HEK293 (cell line): ENCODE data around the gene IL1RAPL1.

Source experiments
- CTCF ChIA-PET: fragments of 350-600 bp; formaldehyde crosslinking; extraction: SDS; loops from one replicate; lab custom pipeline; 2021; ENCODE audit warnings: antibody characterized with exemption; lab: Yijun Ruan, JAX
- POLR2A ChIA-PET: fragments of 300-600 bp; formaldehyde crosslinking; extraction: SDS; loops from one replicate; lab custom pipeline; 2020; ENCODE audit warnings: antibody characterized with exemption, inconsistent platforms; lab: Yijun Ruan, JAX
- H3K27ac ChIP-seq: fragments of 200-500 bp; sonication (Bioruptor generic); 2 replicates; pipeline ENCODE4 v1.5.1; 2014; ENCODE audit warnings: low read depth, low read length, control low read depth, inconsistent platforms; ENCODE audit errors: extremely low read depth
- H3K36me3 ChIP-seq, 2 experiments: fragments of 200-500 bp in 1 of 2; sonication (Bioruptor generic) in 1 of 2; 1 replicate in 1 of 2; 2 replicates in 1 of 2; pipeline ENCODE4 v1.5.1; 2014 to 2017; ENCODE audit warnings: inconsistent platforms in 2 of 2, low read length in 2 of 2; ENCODE audit not compliant: control insufficient read depth in 2 of 2, insufficient read depth in 1 of 2
- H3K4me1 ChIP-seq: fragments of 200-500 bp; sonication (Bioruptor generic); 2 replicates; pipeline ENCODE4 v1.5.1; 2014; ENCODE audit warnings: mild to moderate bottlenecking, low read length, inconsistent platforms; ENCODE audit not compliant: control insufficient read depth, insufficient read depth
- H3K4me3 ChIP-seq: 2 replicates; pipeline ENCODE4 v1.5.1; 2011; ENCODE audit warnings: low read depth, mild to moderate bottlenecking, control low read depth, low read length, moderate library complexity
- H3K9me3 ChIP-seq: fragments of 200-500 bp; sonication (Bioruptor generic); 2 replicates; pipeline ENCODE4 v1.5.1; 2014; ENCODE audit warnings: low read depth, low read length, inconsistent platforms; ENCODE audit not compliant: control insufficient read depth, insufficient read depth
- BCL11A ChIP-seq: fragments of 450-650 bp; formaldehyde crosslinking; IDR thresholded peaks from 2 replicates; pipeline ENCODE4 v1.5.1; 2016; ENCODE audit warnings: low read depth, missing biosample characterization, missing genetic modification characterization
- MYNN ChIP-seq: fragments of 450-650 bp; formaldehyde crosslinking; IDR thresholded peaks from 2 replicates; pipeline ENCODE4 v1.5.1; 2016; ENCODE audit warnings: missing biosample characterization, missing genetic modification characterization, borderline replicate concordance
- ZBTB17 ChIP-seq: fragments of 450-650 bp; formaldehyde crosslinking; IDR thresholded peaks from 2 replicates; pipeline ENCODE4 v1.5.1; 2016; ENCODE audit warnings: missing biosample characterization, missing genetic modification characterization
- ZNF114 ChIP-seq: fragments of 450-650 bp; formaldehyde crosslinking; IDR thresholded peaks from 2 replicates; pipeline ENCODE4 v1.5.0; 2017; ENCODE audit warnings: missing biosample characterization, missing genetic modification characterization
- ZNF157 ChIP-seq: fragments of 450-650 bp; formaldehyde crosslinking; IDR thresholded peaks from 2 replicates; pipeline ENCODE4 v1.5.1; 2016; ENCODE audit warnings: missing biosample characterization, missing genetic modification characterization
- ZNF174 ChIP-seq: fragments of 450-650 bp; formaldehyde crosslinking; IDR thresholded peaks from 2 replicates; pipeline ENCODE4 v1.5.0; 2017; ENCODE audit warnings: missing biosample characterization, mild to moderate bottlenecking, missing genetic modification characterization
- ZNF404 ChIP-seq: fragments of 450-650 bp; formaldehyde crosslinking; IDR thresholded peaks from 2 replicates; pipeline ENCODE4 v1.5.1; 2017; ENCODE audit warnings: missing biosample characterization, missing genetic modification characterization
- ZNF48 ChIP-seq: fragments of 450-650 bp; formaldehyde crosslinking; IDR thresholded peaks from 2 replicates; pipeline ENCODE4 v1.5.1; 2016; ENCODE audit warnings: missing biosample characterization, missing genetic modification characterization
- ZNF510 ChIP-seq: fragments of 450-650 bp; formaldehyde crosslinking; IDR thresholded peaks from 2 replicates; pipeline ENCODE4 v1.5.1; 2018; ENCODE audit warnings: mild to moderate bottlenecking, missing genetic modification characterization, missing biosample characterization; ENCODE audit not compliant: insufficient replicate concordance
- ZNF626 ChIP-seq: fragments of 450-650 bp; sonication (Bioruptor Pico); formaldehyde crosslinking; IDR thresholded peaks from 2 replicates; pipeline ENCODE4 v1.5.1; 2018; ENCODE audit warnings: missing biosample characterization, missing genetic modification characterization, inconsistent platforms
- TF ChIP-seq, protein P1 (sequence below): fragments of 450-650 bp; formaldehyde crosslinking; IDR thresholded peaks from 2 replicates; pipeline ENCODE4 v1.5.1; 2016; ENCODE audit warnings: missing biosample characterization, missing genetic modification characterization
- TF ChIP-seq, protein P2 (sequence below): fragments of 450-650 bp; formaldehyde crosslinking; IDR thresholded peaks from 2 replicates; pipeline ENCODE4 v1.5.1; 2016; ENCODE audit warnings: missing biosample characterization, missing genetic modification characterization
- TF ChIP-seq, protein P3 (sequence below): fragments of 450-650 bp; formaldehyde crosslinking; IDR thresholded peaks from 2 replicates; pipeline ENCODE4 v1.5.1; 2016; ENCODE audit warnings: missing biosample characterization, missing genetic modification characterization
- TF ChIP-seq, protein P4 (sequence below): fragments of 450-650 bp; formaldehyde crosslinking; IDR thresholded peaks from 2 replicates; pipeline ENCODE4 v1.5.1; 2016; ENCODE audit warnings: missing biosample characterization, missing genetic modification characterization
- TF ChIP-seq, protein P5 (sequence below): fragments of 450-650 bp; formaldehyde crosslinking; IDR thresholded peaks from 2 replicates; pipeline ENCODE4 v1.5.1; 2016; ENCODE audit warnings: missing biosample characterization, missing genetic modification characterization
- TF ChIP-seq, protein P6 (sequence below): fragments of 450-650 bp; formaldehyde crosslinking; IDR thresholded peaks from 2 replicates; pipeline ENCODE4 v1.5.1; 2016; ENCODE audit warnings: missing biosample characterization, missing genetic modification characterization
- TF ChIP-seq, protein P7 (sequence below): fragments of 450-650 bp; formaldehyde crosslinking; IDR thresholded peaks from 2 replicates; pipeline ENCODE4 v1.5.1; 2017; ENCODE audit warnings: missing biosample characterization, missing genetic modification characterization
- TF ChIP-seq, protein P8 (sequence below): fragments of 450-650 bp; formaldehyde crosslinking; IDR thresholded peaks from 2 replicates; pipeline ENCODE4 v1.5.1; 2016; ENCODE audit warnings: missing biosample characterization, missing genetic modification characterization

The IL1RAPL1 gene

DNA sequence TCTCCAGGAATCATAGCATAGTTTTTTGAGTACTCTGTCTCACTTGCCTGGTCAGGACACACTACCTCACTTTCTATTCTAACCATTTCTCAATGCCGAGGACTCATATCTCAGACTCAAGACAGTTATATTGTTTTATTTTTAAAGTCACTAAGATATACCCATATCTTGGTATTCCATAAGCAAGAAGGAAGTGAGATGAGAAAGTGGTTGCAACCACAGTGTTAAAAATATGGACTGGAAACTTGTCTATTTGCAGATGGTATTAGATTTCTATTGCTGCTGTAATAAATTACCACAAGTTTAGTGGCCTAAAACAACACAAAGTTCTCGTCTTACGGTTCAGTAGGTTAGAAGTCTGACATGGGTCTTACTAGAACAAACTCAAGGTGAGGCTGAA lies 1283.4 kb downstream of the IL1RAPL1 start:
- POLR2A ChIA-PET, result no interaction called here
- H3K27ac ChIP-seq, result no peak overlapping the region
- H3K4me3 ChIP-seq, result no peak overlapping the region
- no peaks in the 10 kb centered on the region for H3K9me3 ChIP-seq
- H3K4me1 ChIP-seq, result no peaks in the 10 kb centered on the region
- no peak for TF ChIP-seq ZNF48 (tag by site-specific recombination)
- TF ChIP-seq ZNF626 (tag by site-specific recombination), result no peak
- TF ChIP-seq, protein P1, sequence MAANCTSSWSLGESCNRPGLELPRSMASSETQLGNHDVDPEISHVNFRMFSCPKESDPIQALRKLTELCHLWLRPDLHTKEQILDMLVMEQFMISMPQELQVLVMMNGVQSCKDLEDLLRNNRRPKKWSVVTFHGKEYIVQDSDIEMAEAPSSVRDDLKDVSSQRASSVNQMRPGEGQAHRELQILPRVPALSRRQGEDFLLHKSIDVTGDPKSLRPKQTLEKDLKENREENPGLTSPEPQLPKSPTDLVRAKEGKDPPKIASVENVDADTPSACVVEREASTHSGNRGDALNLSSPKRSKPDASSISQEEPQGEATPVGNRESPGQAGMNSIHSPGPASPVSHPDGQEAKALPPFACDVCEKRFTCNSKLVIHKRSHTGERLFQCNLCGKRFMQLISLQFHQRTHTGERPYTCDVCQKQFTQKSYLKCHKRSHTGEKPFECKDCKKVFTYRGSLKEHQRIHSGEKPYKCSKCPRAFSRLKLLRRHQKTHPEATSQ (tag by site-specific recombination), result no peak
- TF ChIP-seq, protein P2, sequence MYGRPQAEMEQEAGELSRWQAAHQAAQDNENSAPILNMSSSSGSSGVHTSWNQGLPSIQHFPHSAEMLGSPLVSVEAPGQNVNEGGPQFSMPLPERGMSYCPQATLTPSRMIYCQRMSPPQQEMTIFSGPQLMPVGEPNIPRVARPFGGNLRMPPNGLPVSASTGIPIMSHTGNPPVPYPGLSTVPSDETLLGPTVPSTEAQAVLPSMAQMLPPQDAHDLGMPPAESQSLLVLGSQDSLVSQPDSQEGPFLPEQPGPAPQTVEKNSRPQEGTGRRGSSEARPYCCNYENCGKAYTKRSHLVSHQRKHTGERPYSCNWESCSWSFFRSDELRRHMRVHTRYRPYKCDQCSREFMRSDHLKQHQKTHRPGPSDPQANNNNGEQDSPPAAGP (tag by site-specific recombination), result no peak
- TF ChIP-seq, protein P3, sequence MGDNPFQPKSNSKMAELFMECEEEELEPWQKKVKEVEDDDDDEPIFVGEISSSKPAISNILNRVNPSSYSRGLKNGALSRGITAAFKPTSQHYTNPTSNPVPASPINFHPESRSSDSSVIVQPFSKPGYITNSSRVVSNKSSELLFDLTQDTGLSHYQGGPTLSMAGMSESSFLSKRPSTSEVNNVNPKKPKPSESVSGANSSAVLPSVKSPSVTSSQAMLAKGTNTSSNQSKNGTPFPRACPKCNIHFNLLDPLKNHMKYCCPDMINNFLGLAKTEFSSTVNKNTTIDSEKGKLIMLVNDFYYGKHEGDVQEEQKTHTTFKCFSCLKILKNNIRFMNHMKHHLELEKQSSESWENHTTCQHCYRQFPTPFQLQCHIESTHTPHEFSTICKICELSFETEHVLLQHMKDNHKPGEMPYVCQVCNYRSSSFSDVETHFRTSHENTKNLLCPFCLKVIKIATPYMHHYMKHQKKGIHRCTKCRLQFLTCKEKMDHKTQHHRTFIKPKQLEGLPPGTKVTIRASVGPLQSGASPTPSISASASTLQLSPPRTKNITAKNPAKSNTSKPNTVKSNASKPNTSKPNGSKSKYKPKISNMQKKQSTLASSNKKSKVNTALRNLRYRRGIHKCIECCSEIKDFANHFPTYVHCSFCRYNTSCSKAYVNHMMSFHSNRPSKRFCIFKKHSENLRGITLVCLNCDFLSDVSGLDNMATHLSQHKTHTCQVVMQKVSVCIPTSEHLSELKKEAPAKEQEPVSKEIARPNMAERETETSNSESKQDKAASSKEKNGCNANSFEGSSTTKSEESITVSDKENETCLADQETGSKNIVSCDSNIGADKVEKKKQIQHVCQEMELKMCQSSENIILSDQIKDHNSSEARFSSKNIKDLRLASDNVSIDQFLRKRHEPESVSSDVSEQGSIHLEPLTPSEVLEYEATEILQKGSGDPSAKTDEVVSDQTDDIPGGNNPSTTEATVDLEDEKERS, result no peak
- CTCF ChIA-PET, result no interaction called here
- no peaks in the 10 kb centered on the region for H3K36me3 ChIP-seq

DNA sequence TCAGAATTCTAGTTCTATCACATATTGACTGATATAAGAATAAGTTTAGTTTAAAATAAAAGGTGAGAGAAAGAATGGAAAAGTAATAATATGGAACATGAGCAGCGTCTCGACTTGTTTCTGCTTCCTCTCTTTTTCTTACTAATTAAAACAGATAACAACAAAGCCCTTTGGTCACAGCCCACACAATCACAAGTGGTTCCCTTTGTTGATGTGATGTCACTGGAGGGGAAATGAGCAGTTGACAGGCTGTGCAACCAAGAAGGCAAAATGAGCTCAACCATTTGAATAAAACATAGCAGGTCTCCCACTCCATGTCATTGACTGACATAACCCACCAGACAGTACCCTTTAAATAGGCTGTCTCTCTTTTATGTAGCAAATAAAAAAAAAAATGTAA lies 1285.6 kb downstream of the IL1RAPL1 start:
- H3K4me1 ChIP-seq, result no peaks in the 10 kb centered on the region
- no peak overlapping the region for H3K27ac ChIP-seq
- no peaks in the 10 kb centered on the region for H3K36me3 ChIP-seq
- no peaks in the 10 kb centered on the region for H3K9me3 ChIP-seq
- ChIA-PET POLR2A (no interaction called here), CTCF (no interaction called here)
- no peak overlapping the region for H3K4me3 ChIP-seq
- TF ChIP-seq ZBTB17 (tag by site-specific recombination), result no peak
- TF ChIP-seq ZNF510 (tag by site-specific recombination), result no peak
- TF ChIP-seq, protein P4, sequence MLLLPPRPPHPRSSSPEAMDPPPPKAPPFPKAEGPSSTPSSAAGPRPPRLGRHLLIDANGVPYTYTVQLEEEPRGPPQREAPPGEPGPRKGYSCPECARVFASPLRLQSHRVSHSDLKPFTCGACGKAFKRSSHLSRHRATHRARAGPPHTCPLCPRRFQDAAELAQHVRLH, result no peak
- no peak for TF ChIP-seq ZNF114
- TF ChIP-seq ZNF174, result no peak
- no peak for TF ChIP-seq BCL11A (tag by site-specific recombination)
- TF ChIP-seq, protein P5, sequence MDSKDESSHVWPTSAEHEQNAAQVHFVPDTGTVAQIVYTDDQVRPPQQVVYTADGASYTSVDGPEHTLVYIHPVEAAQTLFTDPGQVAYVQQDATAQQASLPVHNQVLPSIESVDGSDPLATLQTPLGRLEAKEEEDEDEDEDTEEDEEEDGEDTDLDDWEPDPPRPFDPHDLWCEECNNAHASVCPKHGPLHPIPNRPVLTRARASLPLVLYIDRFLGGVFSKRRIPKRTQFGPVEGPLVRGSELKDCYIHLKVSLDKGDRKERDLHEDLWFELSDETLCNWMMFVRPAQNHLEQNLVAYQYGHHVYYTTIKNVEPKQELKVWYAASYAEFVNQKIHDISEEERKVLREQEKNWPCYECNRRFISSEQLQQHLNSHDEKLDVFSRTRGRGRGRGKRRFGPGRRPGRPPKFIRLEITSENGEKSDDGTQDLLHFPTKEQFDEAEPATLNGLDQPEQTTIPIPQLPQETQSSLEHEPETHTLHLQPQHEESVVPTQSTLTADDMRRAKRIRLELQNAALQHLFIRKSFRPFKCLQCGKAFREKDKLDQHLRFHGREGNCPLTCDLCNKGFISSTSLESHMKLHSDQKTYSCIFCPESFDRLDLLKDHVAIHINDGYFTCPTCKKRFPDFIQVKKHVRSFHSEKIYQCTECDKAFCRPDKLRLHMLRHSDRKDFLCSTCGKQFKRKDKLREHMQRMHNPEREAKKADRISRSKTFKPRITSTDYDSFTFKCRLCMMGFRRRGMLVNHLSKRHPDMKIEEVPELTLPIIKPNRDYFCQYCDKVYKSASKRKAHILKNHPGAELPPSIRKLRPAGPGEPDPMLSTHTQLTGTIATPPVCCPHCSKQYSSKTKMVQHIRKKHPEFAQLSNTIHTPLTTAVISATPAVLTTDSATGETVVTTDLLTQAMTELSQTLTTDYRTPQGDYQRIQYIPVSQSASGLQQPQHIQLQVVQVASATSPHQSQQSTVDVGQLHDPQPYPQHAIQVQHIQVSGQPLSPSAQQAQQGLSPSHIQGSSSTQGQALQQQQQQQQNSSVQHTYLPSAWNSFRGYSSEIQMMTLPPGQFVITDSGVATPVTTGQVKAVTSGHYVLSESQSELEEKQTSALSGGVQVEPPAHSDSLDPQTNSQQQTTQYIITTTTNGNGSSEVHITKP, result no peak
- TF ChIP-seq, protein P6, sequence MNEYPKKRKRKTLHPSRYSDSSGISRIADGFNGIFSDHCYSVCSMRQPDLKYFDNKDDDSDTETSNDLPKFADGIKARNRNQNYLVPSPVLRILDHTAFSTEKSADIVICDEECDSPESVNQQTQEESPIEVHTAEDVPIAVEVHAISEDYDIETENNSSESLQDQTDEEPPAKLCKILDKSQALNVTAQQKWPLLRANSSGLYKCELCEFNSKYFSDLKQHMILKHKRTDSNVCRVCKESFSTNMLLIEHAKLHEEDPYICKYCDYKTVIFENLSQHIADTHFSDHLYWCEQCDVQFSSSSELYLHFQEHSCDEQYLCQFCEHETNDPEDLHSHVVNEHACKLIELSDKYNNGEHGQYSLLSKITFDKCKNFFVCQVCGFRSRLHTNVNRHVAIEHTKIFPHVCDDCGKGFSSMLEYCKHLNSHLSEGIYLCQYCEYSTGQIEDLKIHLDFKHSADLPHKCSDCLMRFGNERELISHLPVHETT (tag by site-specific recombination), result no peak
- TF ChIP-seq, protein P7, sequence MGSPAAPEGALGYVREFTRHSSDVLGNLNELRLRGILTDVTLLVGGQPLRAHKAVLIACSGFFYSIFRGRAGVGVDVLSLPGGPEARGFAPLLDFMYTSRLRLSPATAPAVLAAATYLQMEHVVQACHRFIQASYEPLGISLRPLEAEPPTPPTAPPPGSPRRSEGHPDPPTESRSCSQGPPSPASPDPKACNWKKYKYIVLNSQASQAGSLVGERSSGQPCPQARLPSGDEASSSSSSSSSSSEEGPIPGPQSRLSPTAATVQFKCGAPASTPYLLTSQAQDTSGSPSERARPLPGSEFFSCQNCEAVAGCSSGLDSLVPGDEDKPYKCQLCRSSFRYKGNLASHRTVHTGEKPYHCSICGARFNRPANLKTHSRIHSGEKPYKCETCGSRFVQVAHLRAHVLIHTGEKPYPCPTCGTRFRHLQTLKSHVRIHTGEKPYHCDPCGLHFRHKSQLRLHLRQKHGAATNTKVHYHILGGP (tag by site-specific recombination), result no peak
- no peak for TF ChIP-seq MYNN (tag by site-specific recombination)
- TF ChIP-seq, protein P8, sequence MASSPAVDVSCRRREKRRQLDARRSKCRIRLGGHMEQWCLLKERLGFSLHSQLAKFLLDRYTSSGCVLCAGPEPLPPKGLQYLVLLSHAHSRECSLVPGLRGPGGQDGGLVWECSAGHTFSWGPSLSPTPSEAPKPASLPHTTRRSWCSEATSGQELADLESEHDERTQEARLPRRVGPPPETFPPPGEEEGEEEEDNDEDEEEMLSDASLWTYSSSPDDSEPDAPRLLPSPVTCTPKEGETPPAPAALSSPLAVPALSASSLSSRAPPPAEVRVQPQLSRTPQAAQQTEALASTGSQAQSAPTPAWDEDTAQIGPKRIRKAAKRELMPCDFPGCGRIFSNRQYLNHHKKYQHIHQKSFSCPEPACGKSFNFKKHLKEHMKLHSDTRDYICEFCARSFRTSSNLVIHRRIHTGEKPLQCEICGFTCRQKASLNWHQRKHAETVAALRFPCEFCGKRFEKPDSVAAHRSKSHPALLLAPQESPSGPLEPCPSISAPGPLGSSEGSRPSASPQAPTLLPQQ (tag by site-specific recombination), result no peak
- TF ChIP-seq ZNF157 (tag by site-specific recombination), result no peak
- TF ChIP-seq ZNF404 (tag by site-specific recombination), result no peak
